OCI-LY7 (cell line): ENCODE results near the gene WLS. TPM values are rescaled to one million over a fixed set of nuclear protein-coding genes. Genes with fewer than 3 reads are reported as not detected.

ENCODE experiments used
- BruUV-seq: library from RNA; stranded (reverse); fragments of 400-500 nt; replicated peaks from 2 replicates; lab custom pipeline; 2021; lab: Mats Ljungman, UMichigan
- CTCF ChIA-PET: fragments of 300-600 bp; sonication (Branson Sonifier 250); formaldehyde crosslinking; loops from one replicate; lab custom pipeline; 2022; ENCODE audit warnings: antibody characterized with exemption; ENCODE audit not compliant: unreplicated experiment; lab: Charles Lee
- POLR2A ChIA-PET: fragments of 300-600 bp; sonication (Branson Sonifier 250); formaldehyde crosslinking; loops from one replicate; lab custom pipeline; 2022; ENCODE audit warnings: antibody characterized with exemption; lab: Charles Lee
- DNase-seq: peaks from one replicate; pipeline ENCODE4 v3.0.0-alpha.2; 2015; ENCODE audit warnings: low spot score
- H2AFZ ChIP-seq: fragments of 200-600 bp; sonication (generic), shearing (Covaris generic); 2 replicates; pipeline ENCODE4 v1.6.1; 2014; ENCODE audit warnings: mild to moderate bottlenecking, antibody characterized with exemption, low read length, moderate library complexity
- H3K27ac ChIP-seq: fragments of 200-600 bp; sonication (generic); 2 replicates; pipeline ENCODE4 v1.5.1; 2014; ENCODE audit warnings: mixed run types, low read depth, mild to moderate bottlenecking, moderate library complexity, low read length, inconsistent platforms; ENCODE audit not compliant: poor library complexity, severe bottlenecking
- H3K36me3 ChIP-seq: fragments of 200-600 bp; sonication (generic); 2 replicates; pipeline ENCODE4 v1.6.1; 2014; ENCODE audit warnings: mild to moderate bottlenecking, antibody characterized with exemption, low read length, moderate library complexity, mixed read lengths; ENCODE audit not compliant: insufficient read depth
- H3K4me1 ChIP-seq: fragments of 200-600 bp; sonication (generic); 2 replicates; pipeline ENCODE4 v1.5.1; 2014; ENCODE audit warnings: mild to moderate bottlenecking, low read length; ENCODE audit not compliant: insufficient read depth, poor library complexity, severe bottlenecking
- H3K4me2 ChIP-seq: fragments of 200-600 bp; sonication (generic); 2 replicates; pipeline ENCODE4 v1.6.1; 2014; ENCODE audit warnings: mild to moderate bottlenecking, low read length
- H3K4me3 ChIP-seq: fragments of 200-600 bp; sonication (generic); 2 replicates; pipeline ENCODE4 v1.5.1; 2014; ENCODE audit warnings: mild to moderate bottlenecking, low read depth, low read length; ENCODE audit not compliant: poor library complexity, severe bottlenecking
- H3K79me2 ChIP-seq: fragments of 200-600 bp; sonication (generic); 2 replicates; pipeline ENCODE4 v1.6.1; 2016; ENCODE audit warnings: low read depth, mild to moderate bottlenecking, low read length, moderate library complexity, mixed read lengths; ENCODE audit not compliant: insufficient read depth
- H3K9me2 ChIP-seq: fragments of 200-600 bp; sonication (generic); 2 replicates; pipeline ENCODE4 v1.6.1; 2016; ENCODE audit warnings: mild to moderate bottlenecking, low read length, mixed read lengths; ENCODE audit not compliant: insufficient read depth
- H3K9me3 ChIP-seq: fragments of 200-600 bp; sonication (generic); 2 replicates; pipeline ENCODE4 v1.6.1; 2014; ENCODE audit warnings: mild to moderate bottlenecking, mixed run types, low read length, mixed read lengths
- H4K20me1 ChIP-seq: fragments of 200-600 bp; sonication (generic); 2 replicates; pipeline ENCODE4 v1.6.1; 2014; ENCODE audit warnings: mild to moderate bottlenecking, antibody characterized with exemption, low read length, moderate library complexity, mixed read lengths; ENCODE audit not compliant: insufficient read depth
- CTCF ChIP-seq: fragments of 200-600 bp; sonication (generic); conservative IDR thresholded peaks from 2 replicates; pipeline ENCODE4 v1.5.1; 2014; ENCODE audit warnings: mild to moderate bottlenecking, antibody characterized with exemption, low read length, moderate library complexity, mixed read lengths
- EZH2phosphoT487 ChIP-seq: fragments of 200-600 bp; sonication (generic); IDR thresholded peaks from 2 replicates; pipeline ENCODE4 v1.6.1; 2018; ENCODE audit warnings: low read depth, borderline replicate concordance, mild to moderate bottlenecking, mixed run types, antibody characterized with exemption, low read length, moderate library complexity, mixed read lengths
- intact Hi-C: fragments of 100-400 bp; cut with micrococcal nuclease; formaldehyde crosslinking; loops from one replicate; pipeline ENCODE4 v1.10.0; 2022; ENCODE audit not compliant: unreplicated experiment
- total RNA-seq, 2 experiments: library from RNA; depleted of rRNA in 1 of 2; stranded (reverse); fragments of >200 nt in 1 of 2; shearing (Covaris generic) in 1 of 2; gene quantifications; 2 replicates each; pipeline ENCODE4 v1.2.3, GENCODE V29; 2014 to 2022

The WLS gene
- total RNA-seq, 2 experiments from 2014 or later: not detected

GRCh38 chr1:68279846-68280245 lies 47.5 kb upstream of the WLS start:
- TF ChIP-seq EZH2phosphoT487 (no peak), CTCF (no peak)
- CTCF ChIA-PET: no interaction called here
- intact Hi-C loops: no loop called here

DNA sequence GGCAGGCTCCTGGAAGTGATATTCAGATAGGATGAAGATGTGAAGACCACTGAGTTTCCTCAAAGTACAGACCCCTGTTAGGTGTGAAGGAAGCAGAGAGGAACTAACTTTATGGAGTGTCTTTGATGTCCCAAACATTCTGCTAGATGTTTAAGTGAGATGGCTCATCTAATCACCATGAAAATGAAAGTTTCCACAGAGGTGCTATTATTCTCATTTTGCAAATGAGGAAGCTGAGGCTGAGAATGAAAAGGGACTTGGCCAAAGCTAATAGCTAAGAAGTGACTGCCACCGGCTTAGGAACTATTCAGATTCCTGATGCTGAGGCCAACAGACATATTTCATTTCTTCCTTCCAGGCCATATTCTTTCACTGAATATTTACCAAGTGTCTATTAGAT lies 45.9 kb upstream of the WLS start:
- TF ChIP-seq CTCF (no peak), EZH2phosphoT487 (no peak)
- POLR2A ChIA-PET: interaction anchor here (0.7 kb wide), 2 partner anchors 42 to 767 kb away, joined by 3 to 4 read pairs; no protein-coding TSS in a partner anchor
- CTCF ChIA-PET: no interaction called here
- H3K4me1 ChIP-seq: no peaks in the 10 kb centered on the region
- H4K20me1 ChIP-seq: no peaks in the 10 kb centered on the region
- H3K4me2 ChIP-seq: no peak overlapping the region
- no peaks in the 10 kb centered on the region for H3K79me2 ChIP-seq
- H3K4me3 ChIP-seq: no peak overlapping the region
- no TSS peak for BruUV-seq
- H3K27ac ChIP-seq: no peak overlapping the region
- intact Hi-C loops: no loop called here
- no peak for DNase-seq
- H2AFZ ChIP-seq: no peak overlapping the region
- H3K9me3 ChIP-seq: no peaks in the 10 kb centered on the region
- H3K9me2 ChIP-seq: no peaks in the 10 kb centered on the region
- no peaks in the 10 kb centered on the region for H3K36me3 ChIP-seq

More at GRCh38 chr1:68279846-68280245, 47.5 kb upstream of the WLS start:
- Histone ChIP-seq H3K4me2 (no peak overlapping the region), H3K4me1 (no peaks in the 10 kb centered on the region), H3K79me2 (no peaks in the 10 kb centered on the region), H3K4me3 (no peak overlapping the region), H4K20me1 (no peaks in the 10 kb centered on the region), H3K9me3 (no peaks in the 10 kb centered on the region), H3K27ac (no peak overlapping the region), H2AFZ (no peak overlapping the region), H3K36me3 (no peaks in the 10 kb centered on the region), H3K9me2 (no peaks in the 10 kb centered on the region)
- BruUV-seq: no TSS peak
- POLR2A ChIA-PET: no interaction called here
- no peak for DNase-seq

- BruUV-seq: no TSS peak
- H3K79me2 ChIP-seq: no peaks in the 10 kb centered on the region
- no peaks in the 10 kb centered on the region for H4K20me1 ChIP-seq
- no peaks in the 10 kb centered on the region for H3K4me1 ChIP-seq
- POLR2A ChIA-PET: no interaction called here
- CTCF ChIA-PET: no interaction called here
- DNase-seq: no peak
- no peak overlapping the region for H3K4me3 ChIP-seq
- H3K4me2 ChIP-seq: no peak overlapping the region
- H2AFZ ChIP-seq: no peak overlapping the region
- TF ChIP-seq CTCF (no peak), EZH2phosphoT487 (no peak)
- no peaks in the 10 kb centered on the region for H3K9me2 ChIP-seq
- intact Hi-C loops: no loop called here
- no peaks in the 10 kb centered on the region for H3K36me3 ChIP-seq
- no peaks in the 10 kb centered on the region for H3K9me3 ChIP-seq
- H3K27ac ChIP-seq: no peak overlapping the region
Observed at GRCh38 chr1:68276448-68276847, 44.1 kb upstream of the WLS start.
